Activated CD8-positive, alpha-beta T cell treated with anti-CD3 and anti-CD28 coated beads for 36 hours (primary cell): ENCODE measurements around the gene KIRREL3. TPM values are rescaled to one million over a fixed set of nuclear protein-coding genes. Genes with fewer than 3 reads are reported as not detected.

Experiments
- ATAC-seq: fragments of 200-7000 bp; cut with Tn5 transposase; one replicate; pipeline ENCODE4 v1.10.0; 2021; ENCODE audit warnings: mild to moderate bottlenecking, moderate library complexity
- CTCF ChIA-PET: fragments of 350-600 bp; sonication (Branson Sonifier 250); formaldehyde crosslinking; loops from one replicate; lab custom pipeline; 2021; ENCODE audit warnings: antibody characterized with exemption; lab: Charles Lee
- POLR2A ChIA-PET: fragments of 350-600 bp; sonication (Branson Sonifier 250); formaldehyde crosslinking; loops from one replicate; lab custom pipeline; 2021; ENCODE audit warnings: antibody characterized with exemption; lab: Charles Lee
- DNase-seq: peaks from one replicate; pipeline ENCODE4 v3.0.0-alpha.2; 2020
- H3K27ac Mint-ChIP-seq: one replicate; pipeline ENCODE4 v1.8.0; 2021; ENCODE audit warnings: mild to moderate bottlenecking, mixed read lengths
- H3K27me3 Mint-ChIP-seq: one replicate; pipeline ENCODE4 v1.8.0; 2021; ENCODE audit warnings: mixed read lengths
- H3K36me3 Mint-ChIP-seq: one replicate; pipeline ENCODE4 v1.8.0; 2021; ENCODE audit warnings: low read depth, mixed read lengths
- H3K4me1 Mint-ChIP-seq: one replicate; pipeline ENCODE4 v1.8.0; 2021; ENCODE audit warnings: low read depth, mixed read lengths
- H3K4me3 Mint-ChIP-seq: one replicate; pipeline ENCODE4 v1.8.0; 2021; ENCODE audit warnings: mild to moderate bottlenecking, moderate library complexity, mixed read lengths
- H3K9me3 Mint-ChIP-seq: one replicate; pipeline ENCODE4 v1.8.0; 2021; ENCODE audit warnings: mixed read lengths
- CTCF ChIP-seq: fragments of 200-600 bp; IDR thresholded peaks from one replicate; pipeline ENCODE4 v1.8.0; 2022; ENCODE audit warnings: antibody characterized with exemption, mild to moderate bottlenecking
- intact Hi-C: fragments of 100-400 bp; cut with micrococcal nuclease; formaldehyde crosslinking; loops from one replicate; pipeline ENCODE4 v1.10.0; 2022
- total RNA-seq, 2 experiments: library from RNA; stranded (reverse); gene quantifications; one replicate each; pipeline ENCODE4 v1.2.3, GENCODE V29; 2021

Gene KIRREL3
- total RNA-seq, 2 experiments from 2014 or later: not detected

DNA sequence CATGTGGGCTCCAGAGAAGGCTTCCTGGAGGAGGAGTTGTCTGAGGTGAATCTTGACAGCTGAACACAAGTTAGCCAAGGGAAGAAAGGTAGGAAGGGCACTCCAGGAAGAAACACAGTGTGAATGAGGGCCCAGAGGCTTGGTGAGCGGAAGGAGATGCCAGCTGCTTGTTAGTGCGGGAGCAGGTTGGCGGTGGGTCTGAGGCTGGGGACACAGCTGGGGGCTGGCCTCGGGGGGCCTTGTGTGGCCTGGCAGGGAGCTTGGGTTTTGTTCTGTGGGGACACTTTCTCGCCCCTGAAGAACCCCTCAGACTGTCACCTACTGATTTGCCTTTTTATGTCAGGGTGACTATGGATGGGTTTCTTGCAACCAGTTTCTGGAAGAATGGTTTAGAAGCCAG lies 485.1 kb downstream of the KIRREL3 start:
- CTCF ChIA-PET: no interaction called here
- no peak for TF ChIP-seq CTCF
- Mint-ChIP-seq H3K27me3 (peaks cover 5% of the 10 kb centered on the region), H3K4me3 (no peak overlapping the region), H3K4me1 (no peaks in the 10 kb centered on the region), H3K27ac (no peak overlapping the region), H3K36me3 (no peaks in the 10 kb centered on the region), H3K9me3 (no peaks in the 10 kb centered on the region)
- DNase-seq (no peak), ATAC-seq (no peak)
- POLR2A ChIA-PET: no interaction called here
- intact Hi-C loops: no loop called here

DNA sequence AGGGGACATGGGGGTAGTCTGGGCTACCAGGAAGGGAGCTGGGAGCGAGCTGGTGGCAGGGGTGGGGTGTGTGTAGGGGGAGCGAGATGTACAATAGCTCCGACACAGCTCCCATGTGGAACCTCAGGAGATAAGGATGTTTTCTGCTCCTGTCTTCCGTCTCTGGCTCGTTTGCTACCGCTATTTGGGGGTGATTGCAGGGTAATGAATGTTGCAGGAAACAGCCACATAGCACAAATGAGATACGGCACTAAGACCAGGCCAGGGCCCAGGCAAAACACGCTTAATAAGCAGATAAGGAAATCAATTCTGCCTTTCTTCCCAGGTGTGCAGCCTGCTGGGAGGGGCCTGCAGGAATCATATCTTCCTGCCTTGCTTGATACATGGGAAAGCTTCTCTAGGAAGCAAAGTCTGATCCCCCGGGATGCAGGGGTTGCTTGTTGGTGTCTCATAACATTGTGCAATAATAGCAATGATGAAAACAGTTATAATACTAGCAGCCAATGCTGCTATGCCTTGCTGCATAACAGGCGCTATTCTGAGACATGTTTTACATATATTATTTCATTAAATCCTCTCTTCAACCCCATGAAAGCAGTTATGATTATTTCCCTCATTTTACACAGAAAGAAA lies 486.4 kb downstream of the KIRREL3 start:
- CTCF ChIA-PET: no interaction called here
- POLR2A ChIA-PET: interaction anchor here (0.6 kb wide), 1 partner anchor 16 kb away, joined by 4 read pairs; no protein-coding TSS in a partner anchor
- H3K4me3 Mint-ChIP-seq: no peak overlapping the region
- intact Hi-C loops: no loop called here
- peaks cover 8% of the 10 kb centered on the region for H3K27me3 Mint-ChIP-seq
- no peaks in the 10 kb centered on the region for H3K9me3 Mint-ChIP-seq
- no peaks in the 10 kb centered on the region for H3K4me1 Mint-ChIP-seq
- ATAC-seq: no peak
- no peaks in the 10 kb centered on the region for H3K36me3 Mint-ChIP-seq
- no peak overlapping the region for H3K27ac Mint-ChIP-seq
- DNase-seq: no peak
- TF ChIP-seq CTCF: no peak

DNA sequence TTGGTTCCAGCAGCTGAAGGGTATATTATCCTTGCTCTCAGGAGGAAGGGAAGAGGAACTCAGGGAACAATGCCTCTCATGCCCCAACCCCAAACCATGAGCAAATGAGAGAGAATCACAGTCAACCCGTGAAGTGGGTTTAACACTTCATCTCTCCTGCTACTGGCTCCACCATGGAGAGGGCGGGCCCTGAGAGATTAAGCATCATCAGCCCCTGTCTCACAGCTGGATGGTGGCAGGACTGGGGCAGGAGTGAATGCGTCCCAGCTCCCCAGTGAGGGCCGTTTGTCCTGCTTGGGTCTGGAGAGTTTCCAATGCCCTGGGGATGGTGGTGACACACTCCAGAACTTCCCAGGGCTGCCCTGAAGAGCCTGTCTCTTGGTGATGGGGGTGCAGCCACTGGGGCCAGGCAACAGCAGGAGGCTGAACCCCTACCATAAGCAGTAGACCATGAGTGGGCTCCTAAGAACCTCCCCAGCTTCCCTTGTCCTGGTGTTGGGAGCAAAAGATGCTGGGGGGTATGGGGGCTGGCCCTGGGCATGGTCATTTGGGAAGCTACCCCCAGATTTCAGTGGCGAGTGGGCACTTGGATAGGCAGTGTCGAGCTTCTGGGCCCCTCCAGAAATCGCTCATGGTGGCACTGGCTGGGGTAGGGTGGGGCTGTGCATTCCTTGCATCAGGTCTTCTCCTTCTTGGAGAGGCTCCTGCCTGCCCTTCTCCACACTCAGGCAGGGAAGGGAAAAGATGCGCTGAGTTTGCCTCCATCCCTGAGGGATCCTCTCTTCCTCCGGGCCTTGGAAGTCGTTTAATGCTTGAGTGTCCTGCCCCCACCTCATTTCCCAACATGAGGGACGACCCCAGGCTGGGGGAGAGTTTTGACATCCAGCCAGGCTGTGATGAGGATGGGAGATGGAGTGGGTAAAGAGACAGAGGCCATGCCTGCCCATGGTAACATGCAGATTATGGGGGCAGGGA lies 487.5 kb downstream of the KIRREL3 start:
- no peak overlapping the region for H3K27ac Mint-ChIP-seq
- TF ChIP-seq CTCF: no peak
- no peaks in the 10 kb centered on the region for H3K4me1 Mint-ChIP-seq
- H3K36me3 Mint-ChIP-seq: no peaks in the 10 kb centered on the region
- DNase-seq (no peak), ATAC-seq (no peak)
- POLR2A ChIA-PET: no interaction called here
- intact Hi-C loops: no loop called here
- no peak overlapping the region for H3K4me3 Mint-ChIP-seq
- peaks cover 8% of the 10 kb centered on the region for H3K27me3 Mint-ChIP-seq
- no peaks in the 10 kb centered on the region for H3K9me3 Mint-ChIP-seq
- CTCF ChIA-PET: no interaction called here

- no peak for ATAC-seq
- POLR2A ChIA-PET: no interaction called here
- H3K27ac Mint-ChIP-seq: no peak overlapping the region
- DNase-seq: no peak
- H3K4me1 Mint-ChIP-seq: no peaks in the 10 kb centered on the region
- intact Hi-C loops: no loop called here
- no peak for TF ChIP-seq CTCF
- H3K9me3 Mint-ChIP-seq: no peaks in the 10 kb centered on the region
- no peaks in the 10 kb centered on the region for H3K36me3 Mint-ChIP-seq
- CTCF ChIA-PET: no interaction called here
- H3K27me3 Mint-ChIP-seq: peaks cover 8% of the 10 kb centered on the region
- no peak overlapping the region for H3K4me3 Mint-ChIP-seq
Measured at GRCh38 chr11:126512251-126512650, 488.3 kb downstream of the KIRREL3 start.
